Panc1 (cell line): ENCODE measurements around the gene GPR87.

Experiments used
- POLR2AphosphoS5 ChIP-seq: IDR thresholded peaks from 2 replicates; pipeline ENCODE4 v1.6.1; 2012; ENCODE audit warnings: mild to moderate bottlenecking, low read depth, low read length, moderate library complexity
- SIN3A ChIP-seq: IDR thresholded peaks from 2 replicates; pipeline ENCODE4 v1.6.1; 2012; ENCODE audit warnings: low read depth, mild to moderate bottlenecking, low read length, moderate library complexity, borderline replicate concordance; ENCODE audit not compliant: insufficient read depth
- TCF7L2 ChIP-seq: IDR thresholded peaks from 2 replicates; pipeline ENCODE4 v1.6.1; 2011; ENCODE audit warnings: mild to moderate bottlenecking, low read depth, low read length, inconsistent platforms
- TF ChIP-seq, protein P1 (sequence below): fragments of 450-650 bp; IDR thresholded peaks from 2 replicates; pipeline ENCODE4 v1.5.1; 2017; ENCODE audit warnings: mild to moderate bottlenecking
- TF ChIP-seq, protein P2 (sequence below), 2 experiments: IDR thresholded peaks; 2 replicates each; pipeline ENCODE4 v1.6.1; 2011 to 2012; ENCODE audit warnings: low read depth in 2 of 2, control low read depth in 1 of 2, low read length in 1 of 2, mild to moderate bottlenecking in 1 of 2, moderate library complexity in 1 of 2; ENCODE audit not compliant: insufficient read depth in 1 of 2

DNA sequence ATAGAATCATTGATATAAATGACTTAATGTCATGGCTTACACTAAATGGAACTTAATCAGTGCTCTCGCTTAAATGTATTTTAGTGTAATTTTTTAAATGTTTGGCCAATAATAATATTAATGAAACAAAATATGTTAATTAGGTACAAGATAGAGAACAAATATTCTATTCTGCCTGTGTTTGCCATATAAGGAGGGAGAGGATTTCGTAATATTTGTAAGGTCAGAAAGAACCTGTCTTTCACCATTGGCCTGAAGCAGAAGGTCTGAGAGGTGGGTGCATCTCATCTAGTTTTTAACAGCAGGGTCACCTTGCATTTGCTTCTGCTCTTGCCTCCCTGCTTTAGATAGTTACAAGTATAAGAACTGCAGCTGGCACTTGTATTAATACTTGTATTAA lies 2.5 kb downstream of the GPR87 start:
- TF ChIP-seq, protein P1, sequence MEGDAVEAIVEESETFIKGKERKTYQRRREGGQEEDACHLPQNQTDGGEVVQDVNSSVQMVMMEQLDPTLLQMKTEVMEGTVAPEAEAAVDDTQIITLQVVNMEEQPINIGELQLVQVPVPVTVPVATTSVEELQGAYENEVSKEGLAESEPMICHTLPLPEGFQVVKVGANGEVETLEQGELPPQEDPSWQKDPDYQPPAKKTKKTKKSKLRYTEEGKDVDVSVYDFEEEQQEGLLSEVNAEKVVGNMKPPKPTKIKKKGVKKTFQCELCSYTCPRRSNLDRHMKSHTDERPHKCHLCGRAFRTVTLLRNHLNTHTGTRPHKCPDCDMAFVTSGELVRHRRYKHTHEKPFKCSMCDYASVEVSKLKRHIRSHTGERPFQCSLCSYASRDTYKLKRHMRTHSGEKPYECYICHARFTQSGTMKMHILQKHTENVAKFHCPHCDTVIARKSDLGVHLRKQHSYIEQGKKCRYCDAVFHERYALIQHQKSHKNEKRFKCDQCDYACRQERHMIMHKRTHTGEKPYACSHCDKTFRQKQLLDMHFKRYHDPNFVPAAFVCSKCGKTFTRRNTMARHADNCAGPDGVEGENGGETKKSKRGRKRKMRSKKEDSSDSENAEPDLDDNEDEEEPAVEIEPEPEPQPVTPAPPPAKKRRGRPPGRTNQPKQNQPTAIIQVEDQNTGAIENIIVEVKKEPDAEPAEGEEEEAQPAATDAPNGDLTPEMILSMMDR, result no peak
- TF ChIP-seq TCF7L2 (no peak), SIN3A (no peak), POLR2AphosphoS5 (no peak)
- TF ChIP-seq, protein P2, sequence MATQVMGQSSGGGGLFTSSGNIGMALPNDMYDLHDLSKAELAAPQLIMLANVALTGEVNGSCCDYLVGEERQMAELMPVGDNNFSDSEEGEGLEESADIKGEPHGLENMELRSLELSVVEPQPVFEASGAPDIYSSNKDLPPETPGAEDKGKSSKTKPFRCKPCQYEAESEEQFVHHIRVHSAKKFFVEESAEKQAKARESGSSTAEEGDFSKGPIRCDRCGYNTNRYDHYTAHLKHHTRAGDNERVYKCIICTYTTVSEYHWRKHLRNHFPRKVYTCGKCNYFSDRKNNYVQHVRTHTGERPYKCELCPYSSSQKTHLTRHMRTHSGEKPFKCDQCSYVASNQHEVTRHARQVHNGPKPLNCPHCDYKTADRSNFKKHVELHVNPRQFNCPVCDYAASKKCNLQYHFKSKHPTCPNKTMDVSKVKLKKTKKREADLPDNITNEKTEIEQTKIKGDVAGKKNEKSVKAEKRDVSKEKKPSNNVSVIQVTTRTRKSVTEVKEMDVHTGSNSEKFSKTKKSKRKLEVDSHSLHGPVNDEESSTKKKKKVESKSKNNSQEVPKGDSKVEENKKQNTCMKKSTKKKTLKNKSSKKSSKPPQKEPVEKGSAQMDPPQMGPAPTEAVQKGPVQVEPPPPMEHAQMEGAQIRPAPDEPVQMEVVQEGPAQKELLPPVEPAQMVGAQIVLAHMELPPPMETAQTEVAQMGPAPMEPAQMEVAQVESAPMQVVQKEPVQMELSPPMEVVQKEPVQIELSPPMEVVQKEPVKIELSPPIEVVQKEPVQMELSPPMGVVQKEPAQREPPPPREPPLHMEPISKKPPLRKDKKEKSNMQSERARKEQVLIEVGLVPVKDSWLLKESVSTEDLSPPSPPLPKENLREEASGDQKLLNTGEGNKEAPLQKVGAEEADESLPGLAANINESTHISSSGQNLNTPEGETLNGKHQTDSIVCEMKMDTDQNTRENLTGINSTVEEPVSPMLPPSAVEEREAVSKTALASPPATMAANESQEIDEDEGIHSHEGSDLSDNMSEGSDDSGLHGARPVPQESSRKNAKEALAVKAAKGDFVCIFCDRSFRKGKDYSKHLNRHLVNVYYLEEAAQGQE (IDR thresholded peaks at IDR 0.05; ENCODE audit: insufficient read depth in 1 of 2, low read depth in 2 of 2, low read length in 1 of 2), result no peak
